MM.1S (cell line): ENCODE data around the gene GABARAPL2.

Experiments used
- DNase-seq: peaks from one replicate; pipeline ENCODE4 v3.0.0-alpha.2; 2015
- H2AFZ ChIP-seq: fragments of 300-600 bp; sonication (generic); 2 replicates; pipeline ENCODE4 v1.6.0; 2016; ENCODE audit warnings: antibody characterized with exemption, low read length
- H3F3A ChIP-seq: fragments of 300-600 bp; sonication (generic); 2 replicates; pipeline ENCODE4 v1.6.1; 2016; ENCODE audit warnings: mild to moderate bottlenecking, antibody characterized with exemption, low read length, moderate library complexity, mixed read lengths; ENCODE audit not compliant: insufficient read depth
- H3K27ac ChIP-seq: fragments of 300-600 bp; sonication (generic); 2 replicates; pipeline ENCODE4 v1.5.1; 2016; ENCODE audit warnings: mild to moderate bottlenecking, low read length
- H3K27me3 ChIP-seq: fragments of 300-600 bp; sonication (generic); replicated peaks from 2 replicates; pipeline ENCODE4 v1.6.0; 2016; ENCODE audit warnings: low read length; ENCODE audit not compliant: insufficient read depth
- H3K36me3 ChIP-seq: fragments of 300-600 bp; sonication (generic); replicated peaks from 2 replicates; pipeline ENCODE4 v1.6.1; 2016; ENCODE audit warnings: mild to moderate bottlenecking, low read length, mixed read lengths; ENCODE audit not compliant: insufficient read depth
- H3K4me1 ChIP-seq: fragments of 300-600 bp; sonication (generic); 2 replicates; pipeline ENCODE4 v1.6.1; 2016; ENCODE audit warnings: low read length, mixed read lengths
- H3K4me2 ChIP-seq: fragments of 300-600 bp; sonication (generic); 2 replicates; pipeline ENCODE4 v1.6.0; 2016; ENCODE audit warnings: low read depth, low read length
- H3K4me3 ChIP-seq: fragments of 300-600 bp; sonication (generic); 2 replicates; pipeline ENCODE4 v1.5.1; 2016; ENCODE audit warnings: low read length, mixed read lengths
- H3K79me2 ChIP-seq: fragments of 300-600 bp; sonication (generic); 2 replicates; pipeline ENCODE4 v1.6.1; 2016; ENCODE audit warnings: mixed run types, low read length, mixed read lengths
- H3K9ac ChIP-seq: fragments of 300-600 bp; sonication (generic); 2 replicates; pipeline ENCODE4 v1.6.1; 2016; ENCODE audit warnings: low read length, mixed read lengths
- H3K9me2 ChIP-seq: fragments of 300-600 bp; sonication (generic); replicated peaks from 2 replicates; pipeline ENCODE4 v1.6.1; 2016; ENCODE audit warnings: mild to moderate bottlenecking, low read length, mixed read lengths; ENCODE audit not compliant: insufficient read depth
- H3K9me3 ChIP-seq: fragments of 300-600 bp; sonication (generic); replicated peaks from 2 replicates; pipeline ENCODE4 v1.6.1; 2016; ENCODE audit warnings: mild to moderate bottlenecking, low read length, mixed read lengths; ENCODE audit not compliant: insufficient read depth
- H4K20me1 ChIP-seq: fragments of 300-600 bp; sonication (generic); 2 replicates; pipeline ENCODE4 v1.6.1; 2016; ENCODE audit warnings: mild to moderate bottlenecking, low read length, moderate library complexity, mixed read lengths; ENCODE audit not compliant: insufficient read depth
- CTCF ChIP-seq: fragments of 300-600 bp; sonication (generic); IDR thresholded peaks from 2 replicates; pipeline ENCODE4 v1.5.1; 2016; ENCODE audit warnings: antibody characterized with exemption, low read length, mixed read lengths
- EZH2 ChIP-seq: fragments of 300-600 bp; sonication (generic); optimal IDR thresholded peaks from 2 replicates; pipeline ENCODE3; 2017; ENCODE audit warnings: low read depth, mild to moderate bottlenecking, antibody characterized with exemption, low read length, mixed read lengths
- EZH2phosphoT487 ChIP-seq: fragments of 300-600 bp; sonication (generic); IDR thresholded peaks from 2 replicates; pipeline ENCODE4 v1.6.1; 2018; ENCODE audit warnings: antibody characterized with exemption, low read length

Gene GABARAPL2

GRCh38 chr16:75624921-75625334 is 58.7 kb downstream of the GABARAPL2 start:
- no peaks in the 10 kb centered on the region for H4K20me1 ChIP-seq
- H3F3A ChIP-seq = peaks cover 3% of the 10 kb centered on the region; the same call in 1 of the 2 replicates
- H3K4me3 ChIP-seq = no peak overlapping the region
- H3K79me2 ChIP-seq = peaks cover 5% of the 10 kb centered on the region
- no peaks in the 10 kb centered on the region for H3K9me2 ChIP-seq
- TF ChIP-seq CTCF = no peak
- no peak for TF ChIP-seq EZH2phosphoT487
- no peak for TF ChIP-seq EZH2
- no peak overlapping the region for H3K9ac ChIP-seq
- no peak overlapping the region for H3K4me2 ChIP-seq
- H3K9me3 ChIP-seq = no peaks in the 10 kb centered on the region
- DNase-seq = no peak
- H3K27me3 ChIP-seq = no peaks in the 10 kb centered on the region
- no peaks in the 10 kb centered on the region for H3K4me1 ChIP-seq
- H3K27ac ChIP-seq = no peak overlapping the region
- H3K36me3 ChIP-seq = no peaks in the 10 kb centered on the region
- no peak overlapping the region for H2AFZ ChIP-seq

- H3F3A ChIP-seq = peaks cover 3% of the 10 kb centered on the region; the same call in 1 of the 2 replicates
- no peak overlapping the region for H3K9ac ChIP-seq
- H2AFZ ChIP-seq = no peak overlapping the region
- no peaks in the 10 kb centered on the region for H3K36me3 ChIP-seq
- no peaks in the 10 kb centered on the region for H3K4me1 ChIP-seq
- no peak for DNase-seq
- TF ChIP-seq EZH2 (no peak), CTCF (no peak), EZH2phosphoT487 (no peak)
- H3K27me3 ChIP-seq = no peaks in the 10 kb centered on the region
- peaks cover 5% of the 10 kb centered on the region for H3K79me2 ChIP-seq
- H3K9me3 ChIP-seq = no peaks in the 10 kb centered on the region
- no peak overlapping the region for H3K27ac ChIP-seq
- H3K9me2 ChIP-seq = no peaks in the 10 kb centered on the region
- no peak overlapping the region for H3K4me3 ChIP-seq
- no peak overlapping the region for H3K4me2 ChIP-seq
- no peaks in the 10 kb centered on the region for H4K20me1 ChIP-seq
These were observed 60.6 kb downstream of the GABARAPL2 start for GRCh38 chr16:75626806-75627205.
